ENCODE results near the gene AKR7A3.

GRCh38 chr1:19262744-19263143, 25.8 kb downstream of the AKR7A3 start:
- no peak for TF ChIP-seq CTCF (conservative IDR thresholded peaks at IDR 0.05; ENCODE audit: low read depth, low read length)
- no peak for TF ChIP-seq USF2 (IDR thresholded peaks at IDR 0.05; ENCODE audit: low read depth, low read length)
- no peak for TF ChIP-seq RAD21 (IDR thresholded peaks at IDR 0.05; ENCODE audit: low read length)
- no peak for TF ChIP-seq SMC3 (IDR thresholded peaks at IDR 0.05; ENCODE audit: low read depth, low read length)
- TF ChIP-seq POLR2A (IDR thresholded peaks at IDR 0.05; ENCODE audit: low read depth, low read length), result no peak
- TF ChIP-seq MXI1 (IDR thresholded peaks at IDR 0.05; ENCODE audit: borderline replicate concordance, low read depth, low read length), result no peak
- no peak for TF ChIP-seq BHLHE40 (IDR thresholded peaks at IDR 0.05; ENCODE audit: low read depth, low read length)
- TF ChIP-seq FOS (IDR thresholded peaks at IDR 0.05; ENCODE audit: low read depth, low read length), result no peak
- TF ChIP-seq RCOR1 (IDR thresholded peaks at IDR 0.05; ENCODE audit: insufficient replicate concordance, low read length), result no peak
- no peak for TF ChIP-seq MAFK (IDR thresholded peaks at IDR 0.05; ENCODE audit: low read depth, low read length)
- no peak for TF ChIP-seq NFE2L2 (IDR thresholded peaks at IDR 0.05; ENCODE audit: low read depth, low read length)
- TF ChIP-seq CHD1 (IDR thresholded peaks at IDR 0.05; ENCODE audit: low read depth, low read length), result no peak
- TF ChIP-seq CEBPB (IDR thresholded peaks at IDR 0.05; ENCODE audit: low read depth, low read length), result no peak

Data from IMR-90 (cell line).